ENCODE results near the gene CD79A.

DNA sequence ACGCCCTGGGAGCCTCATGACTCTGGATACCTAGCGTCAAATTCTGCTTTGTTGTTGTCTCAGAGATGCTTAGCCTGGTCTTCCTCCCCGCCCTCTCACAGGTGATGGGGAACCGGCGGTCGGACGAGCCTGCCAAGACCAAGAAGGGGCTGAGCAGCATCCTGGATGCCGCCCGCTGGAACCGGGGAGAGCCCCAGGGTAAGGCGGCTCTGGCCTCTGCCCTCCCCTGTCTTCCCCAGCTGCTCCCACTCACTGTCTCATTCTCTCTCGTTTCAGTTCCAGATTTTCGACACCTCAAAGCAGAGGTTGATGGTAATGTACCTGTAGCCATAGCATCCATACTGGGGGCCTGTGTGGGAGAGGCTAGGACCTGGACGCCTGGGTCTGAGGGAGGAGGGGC lies 17.3 kb downstream of the CD79A start:
- TF ChIP-seq POLR2AphosphoS5 (IDR thresholded peaks at IDR 0.05) (no peak), POLR2A (IDR thresholded peaks at IDR 0.05) (no peak), EP300 (IDR thresholded peaks at IDR 0.05) (no peak)
- TF ChIP-seq, protein P1, sequence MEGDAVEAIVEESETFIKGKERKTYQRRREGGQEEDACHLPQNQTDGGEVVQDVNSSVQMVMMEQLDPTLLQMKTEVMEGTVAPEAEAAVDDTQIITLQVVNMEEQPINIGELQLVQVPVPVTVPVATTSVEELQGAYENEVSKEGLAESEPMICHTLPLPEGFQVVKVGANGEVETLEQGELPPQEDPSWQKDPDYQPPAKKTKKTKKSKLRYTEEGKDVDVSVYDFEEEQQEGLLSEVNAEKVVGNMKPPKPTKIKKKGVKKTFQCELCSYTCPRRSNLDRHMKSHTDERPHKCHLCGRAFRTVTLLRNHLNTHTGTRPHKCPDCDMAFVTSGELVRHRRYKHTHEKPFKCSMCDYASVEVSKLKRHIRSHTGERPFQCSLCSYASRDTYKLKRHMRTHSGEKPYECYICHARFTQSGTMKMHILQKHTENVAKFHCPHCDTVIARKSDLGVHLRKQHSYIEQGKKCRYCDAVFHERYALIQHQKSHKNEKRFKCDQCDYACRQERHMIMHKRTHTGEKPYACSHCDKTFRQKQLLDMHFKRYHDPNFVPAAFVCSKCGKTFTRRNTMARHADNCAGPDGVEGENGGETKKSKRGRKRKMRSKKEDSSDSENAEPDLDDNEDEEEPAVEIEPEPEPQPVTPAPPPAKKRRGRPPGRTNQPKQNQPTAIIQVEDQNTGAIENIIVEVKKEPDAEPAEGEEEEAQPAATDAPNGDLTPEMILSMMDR (IDR thresholded peaks at IDR 0.05): no peak
